ENCODE results near the gene PRKCA.
"Not testable (repeated sequence)": the region's sequence is repeated elsewhere in the genome, so short reads cannot be mapped to it uniquely, and the experiment has no call there.

PRKCA gene

DNA sequence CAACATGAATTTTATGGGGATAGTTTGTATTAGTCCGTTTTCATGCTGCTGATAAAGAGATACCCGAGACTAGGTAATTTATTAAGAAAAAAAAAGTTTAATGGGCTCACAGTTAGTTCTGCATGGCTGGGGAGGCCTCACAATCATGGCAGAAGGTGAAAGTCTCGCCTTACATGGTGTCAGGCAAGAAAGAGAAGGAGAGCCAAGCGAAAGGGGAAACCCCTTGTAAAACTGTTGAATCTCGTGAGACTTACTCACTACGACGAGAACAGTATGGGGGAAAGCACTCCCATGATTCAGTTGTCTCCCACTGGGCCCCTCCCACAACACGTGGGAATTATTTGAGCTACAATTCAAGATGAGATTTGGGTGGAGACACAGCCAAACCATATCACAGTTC lies 181.5 kb downstream of the PRKCA start:
- no peak for TF ChIP-seq CTCF (IDR thresholded peaks at IDR 0.05; ENCODE audit: insufficient read depth, low read depth, low read length, missing control alignments)
- no peak for DNase-seq (ENCODE audit: low read depth)
- no peak overlapping the region for H3K4me3 ChIP-seq (ENCODE audit: low read length)

GRCh38 chr17:66485309-66485947 lies 183.0 kb downstream of the PRKCA start:
- no peak for TF ChIP-seq CTCF (IDR thresholded peaks at IDR 0.05; ENCODE audit: insufficient read depth, low read depth, low read length, missing control alignments)
- DNase-seq (ENCODE audit: low read depth) = no peak
- H3K4me3 ChIP-seq (ENCODE audit: low read length) = no peak overlapping the region

DNA sequence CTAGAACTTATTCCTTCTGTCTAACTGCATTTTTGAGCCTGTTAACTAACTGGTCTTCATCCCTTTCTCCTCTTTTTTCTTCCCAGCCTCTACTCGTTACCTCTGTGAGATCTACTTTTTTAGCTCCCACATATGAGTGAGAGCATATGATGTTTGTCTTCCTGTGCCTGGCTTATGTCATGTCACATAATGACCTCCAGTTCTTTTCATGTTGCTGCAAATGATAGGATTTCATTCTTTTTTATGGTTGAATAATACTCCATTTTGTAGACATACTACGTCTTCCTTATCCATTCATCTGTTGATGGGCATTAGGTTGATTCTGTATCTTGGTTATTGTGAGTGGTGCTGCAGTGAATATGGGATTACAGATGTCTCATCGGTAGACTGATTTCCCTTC lies 184.7 kb downstream of the PRKCA start:
- no peak for DNase-seq (ENCODE audit: low read depth)
- no peak for TF ChIP-seq CTCF (IDR thresholded peaks at IDR 0.05; ENCODE audit: insufficient read depth, low read depth, low read length, missing control alignments)
- H3K4me3 ChIP-seq (ENCODE audit: low read length) = no peak overlapping the region

DNA sequence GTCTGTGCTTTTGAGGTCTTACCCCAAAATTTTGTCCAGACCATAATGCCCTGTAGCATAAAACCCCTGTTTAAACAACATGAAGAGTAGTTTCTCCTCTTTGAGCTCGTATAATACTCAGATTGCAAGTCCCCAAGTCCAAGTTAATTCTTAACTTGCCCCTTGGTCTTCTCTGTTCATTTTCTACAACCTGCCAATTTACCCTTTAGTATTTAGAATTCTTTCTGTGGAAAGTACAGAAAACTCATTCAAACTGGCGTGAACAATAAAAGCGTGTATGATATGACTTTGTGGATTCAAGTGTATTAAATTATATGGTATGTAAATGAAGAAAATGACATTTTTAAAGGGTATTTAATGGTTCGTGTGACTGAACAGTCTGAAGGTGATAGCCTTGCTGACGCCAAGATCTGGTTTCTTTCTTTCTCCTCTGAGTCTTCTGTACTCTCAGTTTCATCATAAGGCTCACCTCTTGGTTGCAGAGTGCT lies 185.6 kb downstream of the PRKCA start:
- H3K4me3 ChIP-seq (ENCODE audit: low read length) = no peak overlapping the region
- no peak for TF ChIP-seq CTCF (IDR thresholded peaks at IDR 0.05; ENCODE audit: insufficient read depth, low read depth, low read length, missing control alignments)
- no peak for DNase-seq (ENCODE audit: low read depth)

DNA sequence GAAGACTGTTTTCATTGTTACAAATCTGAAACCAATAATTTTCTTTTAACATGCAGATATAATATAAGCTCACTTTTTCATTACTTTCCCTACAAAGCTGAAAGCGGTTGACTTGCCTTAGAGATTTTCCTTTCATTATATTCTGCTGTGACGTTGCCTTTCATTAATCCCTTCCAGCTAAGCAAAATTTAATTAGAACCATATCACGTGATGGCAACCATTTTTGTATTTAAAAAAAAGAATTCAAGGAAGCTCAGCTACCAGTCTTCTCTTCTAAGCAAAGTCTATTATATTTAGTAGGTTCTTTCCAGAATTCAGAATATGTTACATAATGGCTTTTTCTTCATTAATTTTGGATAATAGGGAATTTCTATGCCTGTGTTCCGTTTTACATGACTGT lies 186.5 kb downstream of the PRKCA start:
- DNase-seq (ENCODE audit: low read depth) = no peak
- H3K4me3 ChIP-seq (ENCODE audit: low read length) = no peak overlapping the region
- no peak for TF ChIP-seq CTCF (IDR thresholded peaks at IDR 0.05; ENCODE audit: insufficient read depth, low read depth, low read length, missing control alignments)

DNA sequence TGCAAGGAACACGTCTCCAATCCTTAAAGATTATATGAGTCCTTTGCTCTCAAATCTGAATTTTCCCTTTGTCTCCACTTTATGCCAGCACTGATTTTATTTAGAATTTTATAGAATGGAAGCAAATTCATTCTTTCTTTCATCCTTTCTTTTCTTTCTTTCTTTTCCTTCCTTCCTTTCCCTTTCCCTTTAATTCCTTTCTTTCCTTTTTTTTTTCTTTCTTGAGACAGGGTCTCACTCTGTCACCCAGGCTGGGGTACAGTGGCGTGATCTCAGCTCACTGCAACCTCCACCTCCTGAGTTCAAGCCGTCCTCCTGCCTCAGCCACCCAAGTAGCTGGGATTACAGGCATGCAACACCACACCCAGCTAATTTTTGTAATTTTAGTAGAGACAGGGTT lies 187.2 kb downstream of the PRKCA start:
- H3K4me3 ChIP-seq (ENCODE audit: low read length) = not testable (repeated sequence)

GRCh38 chr17:66491213-66491612 lies 188.8 kb downstream of the PRKCA start:
- no peak for DNase-seq (ENCODE audit: low read depth)
- TF ChIP-seq CTCF (IDR thresholded peaks at IDR 0.05; ENCODE audit: insufficient read depth, low read depth, low read length, missing control alignments) = no peak
- H3K4me3 ChIP-seq (ENCODE audit: low read length) = no peak overlapping the region

More for the DNA sequence above, 187.2 kb downstream of the PRKCA start:
- DNase-seq (ENCODE audit: low read depth) = not testable (repeated sequence)

Measured in epithelial cell of esophagus (primary cell).